Left ventricle myocardium inferior (tissue), 1 donor: ENCODE results near the gene IFT122. TPM values are rescaled to one million over a fixed set of nuclear protein-coding genes. Genes with fewer than 3 reads are reported as not detected.
A peak's percentile ranks its signal among the peaks of the same experiment; 100 is the strongest.

Source experiments
- DNase-seq: peaks from one replicate; pipeline ENCODE4 v3.0.0-alpha.2; 2020
- H3K27ac ChIP-seq: fragments of 200-600 bp; replicated peaks from 2 replicates; pipeline ENCODE4 v1.8.0; 2021
- H3K27me3 ChIP-seq: fragments of 200-600 bp; 2 replicates; pipeline ENCODE4 v1.8.0; 2021; ENCODE audit warnings: low read depth
- H3K36me3 ChIP-seq: fragments of 200-600 bp; 2 replicates; pipeline ENCODE4 v1.8.0; 2021
- H3K4me1 ChIP-seq: fragments of 200-600 bp; 2 replicates; pipeline ENCODE4 v1.8.0; 2021
- H3K4me3 ChIP-seq: fragments of 200-600 bp; 2 replicates; pipeline ENCODE4 v1.8.0; 2021; ENCODE audit warnings: mild to moderate bottlenecking, moderate library complexity
- H3K9me3 ChIP-seq: fragments of 200-600 bp; replicated peaks from 2 replicates; pipeline ENCODE4 v1.8.0; 2021
- CTCF ChIP-seq: fragments of 200-600 bp; IDR thresholded peaks from 2 replicates; pipeline ENCODE4 v1.8.0; 2021; ENCODE audit warnings: antibody characterized with exemption, mild to moderate bottlenecking, borderline replicate concordance
- intact Hi-C: fragments of 100-400 bp; cut with micrococcal nuclease; formaldehyde crosslinking; loops from one replicate; pipeline ENCODE4 v1.11.0; 2022
- total RNA-seq: library from RNA; stranded (reverse); fragmentation: NEBNext Ultra II Directional; extraction: Animal tissue kit (Norgen Biotek cat#: 25700); gene quantifications from one replicate; pipeline ENCODE4 v1.2.1, GENCODE V29; 2021
- donor health status: DM: no; HTN: yes; CAD: no; lungs with severe emphysema.

IFT122 gene
- total RNA-seq, 1 donor from 2014 or later = 16.5 TPM

DNA sequence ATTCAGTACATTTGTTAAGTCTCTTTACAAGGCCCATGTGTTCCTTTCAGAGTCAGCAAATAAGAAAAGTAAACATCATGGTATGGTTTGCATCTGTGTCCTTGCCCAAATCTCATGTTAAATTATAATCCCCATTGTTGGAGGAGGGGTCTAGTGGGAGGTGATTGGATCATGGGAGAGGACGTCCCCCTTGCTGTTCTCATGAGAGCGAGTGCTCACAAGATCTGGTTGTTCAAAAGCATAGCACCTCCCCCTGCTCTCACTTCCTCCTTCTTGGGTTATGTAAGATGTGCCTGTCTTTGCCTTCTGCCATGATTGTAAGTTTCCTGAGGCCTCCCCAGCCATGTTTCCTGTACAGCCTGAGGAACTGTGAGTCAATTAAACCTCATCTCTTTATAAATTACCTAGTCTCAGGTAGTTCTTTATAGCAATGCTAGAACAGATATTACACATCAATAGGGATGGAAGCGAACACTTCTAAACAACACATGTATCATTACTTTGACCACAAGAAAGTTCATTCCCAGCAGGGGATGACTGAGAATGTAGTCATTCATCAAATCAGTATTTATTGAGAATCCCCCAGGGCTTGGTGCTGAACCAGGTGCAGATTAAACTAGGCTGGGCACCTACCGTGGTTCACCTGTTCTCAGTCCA is 15.7 kb upstream of the IFT122 start:
- peaks cover 14% of the 10 kb centered on the region for H3K4me1 ChIP-seq
- no peaks in the 10 kb centered on the region for H3K27me3 ChIP-seq
- H3K27ac ChIP-seq = no peak overlapping the region
- intact Hi-C loops = no loop called here
- TF ChIP-seq CTCF = no peak
- DNase-seq = no peak
- no peaks in the 10 kb centered on the region for H3K36me3 ChIP-seq
- no peaks in the 10 kb centered on the region for H3K9me3 ChIP-seq
- H3K4me3 ChIP-seq = no peak overlapping the region

GRCh38 chr3:129425213-129425612 is 14.8 kb upstream of the IFT122 start:
- H3K27me3 ChIP-seq = no peaks in the 10 kb centered on the region
- no peak overlapping the region for H3K4me3 ChIP-seq
- no peak for TF ChIP-seq CTCF
- no peak overlapping the region for H3K27ac ChIP-seq
- peaks cover 4% of the 10 kb centered on the region for H3K36me3 ChIP-seq
- DNase-seq = no peak
- H3K4me1 ChIP-seq = peaks cover 18% of the 10 kb centered on the region
- intact Hi-C loops = no loop called here
- H3K9me3 ChIP-seq = no peaks in the 10 kb centered on the region

DNA sequence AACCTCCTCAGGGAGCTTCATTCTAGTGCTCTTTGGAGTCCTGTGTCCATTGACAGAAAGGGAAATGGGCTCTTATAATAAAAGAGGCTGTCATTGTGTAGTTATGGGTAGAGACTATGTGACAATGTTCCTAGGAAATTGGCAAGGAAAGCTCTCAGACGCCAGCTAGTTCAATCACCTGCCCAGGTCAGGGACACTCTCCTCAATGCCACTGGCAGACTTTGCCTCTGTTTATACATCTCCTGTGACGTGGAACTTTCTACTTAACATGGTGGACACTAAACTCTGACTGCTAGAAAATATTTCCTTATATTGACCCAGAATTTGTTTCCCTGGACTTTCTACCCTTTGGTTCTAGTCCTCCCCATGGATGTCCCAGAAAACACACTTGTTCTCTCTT is 14.4 kb upstream of the IFT122 start:
- DNase-seq = no peak
- no peak overlapping the region for H3K4me3 ChIP-seq
- H3K27me3 ChIP-seq = no peaks in the 10 kb centered on the region
- H3K4me1 ChIP-seq = peaks cover 18% of the 10 kb centered on the region
- intact Hi-C loops = no loop called here
- no peak overlapping the region for H3K27ac ChIP-seq
- peaks cover 8% of the 10 kb centered on the region for H3K36me3 ChIP-seq
- no peak for TF ChIP-seq CTCF
- H3K9me3 ChIP-seq = no peaks in the 10 kb centered on the region

DNA sequence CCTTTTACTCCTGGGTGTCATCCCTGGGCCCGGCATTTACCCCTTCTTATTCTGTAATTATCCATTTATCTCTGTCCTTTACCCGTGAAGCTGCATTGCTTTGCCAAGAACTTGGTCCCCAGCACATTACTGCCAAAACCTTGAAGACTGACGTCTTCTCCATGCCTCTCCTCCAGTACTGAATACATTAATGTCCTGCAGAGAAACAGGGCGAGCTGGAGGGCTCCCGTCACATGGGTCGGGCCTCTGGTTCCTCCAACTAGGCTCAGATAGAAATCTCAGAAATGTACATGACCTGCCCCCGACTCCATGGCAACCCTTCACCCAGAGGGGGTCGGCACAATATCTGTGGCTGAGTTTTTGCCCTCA is 12.0 kb upstream of the IFT122 start:
- Histone ChIP-seq H3K4me1 (peaks cover 18% of the 10 kb centered on the region), H3K27ac (no peak overlapping the region), H3K36me3 (peaks cover 32% of the 10 kb centered on the region), H3K4me3 (peak overlapping the region; percentile 75), H3K9me3 (no peaks in the 10 kb centered on the region), H3K27me3 (no peaks in the 10 kb centered on the region)
- DNase-seq = no peak
- intact Hi-C loops = no loop called here
- no peak for TF ChIP-seq CTCF

GRCh38 chr3:129428376-129429079 is 11.5 kb upstream of the IFT122 start, which contains the start of gene EFCAB12:
EFCAB12 (minus strand) TSS chr3:129428636; CDS start chr3:129428488, 148 bp downstream.
- H3K27ac ChIP-seq = peak within 1 kb of the TSS; percentile 73
- TF ChIP-seq CTCF = no peak
- H3K36me3 ChIP-seq = peaks cover 37% of the 10 kb centered on the region
- no peaks in the 10 kb centered on the region for H3K27me3 ChIP-seq
- peak within 1 kb of the TSS; percentile 75 for H3K4me3 ChIP-seq
- intact Hi-C loops = no loop called here
- H3K4me1 ChIP-seq = peaks cover 18% of the 10 kb centered on the region
- peak; percentile 96 for DNase-seq
- no peaks in the 10 kb centered on the region for H3K9me3 ChIP-seq
